HG02870 (cell line): Measurements from ENCODE around the gene LFNG.

Experiments
- ATAC-seq: cut with Tn5 transposase; IDR thresholded peaks from one replicate; pipeline ENCODE4 v1.9.1; 2021; ENCODE audit warnings: mild to moderate bottlenecking, moderate library complexity; ENCODE audit not compliant: unreplicated experiment

Gene LFNG

GRCh38 chr7:2515424-2516193 lies 4.0 kb upstream of the LFNG start:
- ATAC-seq, result no peak

GRCh38 chr7:2516194-2516555 lies 3.4 kb upstream of the LFNG start:
- ATAC-seq, result no peak

- no peak for ATAC-seq
Observed at GRCh38 chr7:2517026-2517425, 2.5 kb upstream of the LFNG start.

- ATAC-seq, result no peak
Observed at GRCh38 chr7:2517678-2518507, 1.7 kb upstream of the LFNG start.

- no peak for ATAC-seq
Observed at GRCh38 chr7:2518737-2519118, 846 bp upstream of the LFNG start.

GRCh38 chr7:2520131-2520760 lies 672 bp downstream of the LFNG start:
- no peak for ATAC-seq

- no peak for ATAC-seq
Observed at GRCh38 chr7:2520761-2521290, 1.3 kb downstream of the LFNG start.

- ATAC-seq, result no peak
Observed at GRCh38 chr7:2521341-2521745, 1.8 kb downstream of the LFNG start.

GRCh38 chr7:2521952-2522591 lies 2.5 kb downstream of the LFNG start:
- ATAC-seq, result no peak

GRCh38 chr7:2522780-2523433 lies 3.3 kb downstream of the LFNG start:
- no peak for ATAC-seq

GRCh38 chr7:2523461-2523936 lies 3.9 kb downstream of the LFNG start:
- ATAC-seq, result no peak

GRCh38 chr7:2523941-2524807 lies 4.6 kb downstream of the LFNG start:
- no peak for ATAC-seq

- no peak for ATAC-seq
Observed at GRCh38 chr7:2524808-2525657, 5.5 kb downstream of the LFNG start.

- no peak for ATAC-seq
Observed at GRCh38 chr7:2525658-2526630, 6.4 kb downstream of the LFNG start.

GRCh38 chr7:2526659-2527504 lies 7.3 kb downstream of the LFNG start:
- no peak for ATAC-seq
